ENCODE data around the gene SLC26A4. TPM values are rescaled to one million over a fixed set of nuclear protein-coding genes. Genes with fewer than 3 reads are reported as not detected.

Gene SLC26A4
- total and polyA plus RNA-seq, 4 donors: 0.28 to 8.7 (median 3.7) TPM

GRCh38 chr7:107712896-107713295 is 52.3 kb downstream of the SLC26A4 start:
- no peaks in the 10 kb centered on the region for H3K36me3 ChIP-seq (ENCODE audit: control insufficient read depth in 4 of 4, insufficient read depth in 4 of 4, low read length in 4 of 4)
- no peak overlapping the region for H3K9ac ChIP-seq (ENCODE audit: insufficient read depth in 1 of 2, low read length in 2 of 2)
- H3K4me3 ChIP-seq: no peak overlapping the region
- ATAC-seq (ENCODE audit: insufficient read depth, low FRiP score) (no peak), DNase-seq (no peak)
- TF ChIP-seq CTCF (IDR thresholded peaks at IDR 0.05; ENCODE audit: control extremely low read depth, extremely low read depth): no peak
- no peaks in the 10 kb centered on the region for H3K27me3 ChIP-seq (ENCODE audit: control insufficient read depth in 3 of 3, insufficient read depth in 3 of 3, low read length in 2 of 3)
- H3K27ac ChIP-seq (ENCODE audit: low read depth in 1 of 2, low read length in 1 of 2): no peak overlapping the region
- WGBS, 2 donors: 91 to 94% methylated on average over 1 of the region's 1 CpG
- H3K9me3 ChIP-seq (ENCODE audit: control insufficient read depth in 4 of 4, insufficient read depth in 3 of 4, low read length in 3 of 4): no peaks in the 10 kb centered on the region
- H3K4me1 ChIP-seq (ENCODE audit: control insufficient read depth in 5 of 5, insufficient read depth in 5 of 5, low read length in 5 of 5): no peaks in the 10 kb centered on the region

GRCh38 chr7:107715531-107715930 is 54.9 kb downstream of the SLC26A4 start:
- Histone ChIP-seq H3K27ac (ENCODE audit: low read depth in 1 of 2, low read length in 1 of 2) (no peak overlapping the region), H3K4me1 (ENCODE audit: control insufficient read depth in 5 of 5, insufficient read depth in 5 of 5, low read length in 5 of 5) (no peaks in the 10 kb centered on the region), H3K4me3 (no peak overlapping the region), H3K36me3 (ENCODE audit: control insufficient read depth in 4 of 4, insufficient read depth in 4 of 4, low read length in 4 of 4) (no peaks in the 10 kb centered on the region), H3K9ac (ENCODE audit: insufficient read depth in 1 of 2, low read length in 2 of 2) (no peak overlapping the region), H3K9me3 (ENCODE audit: control insufficient read depth in 4 of 4, insufficient read depth in 3 of 4, low read length in 3 of 4) (no peaks in the 10 kb centered on the region), H3K27me3 (ENCODE audit: control insufficient read depth in 3 of 3, insufficient read depth in 3 of 3, low read length in 2 of 3) (peaks cover 0 to 4% (median 0%) of the 10 kb centered on the region in 3 donors)
- WGBS, 2 donors: 87 to 94% methylated on average over 6 of the region's 6 CpGs
- TF ChIP-seq CTCF (IDR thresholded peaks at IDR 0.05; ENCODE audit: control extremely low read depth, extremely low read depth): no peak
- ATAC-seq (ENCODE audit: insufficient read depth, low FRiP score) (no peak), DNase-seq (no peak)

- DNase-seq (no peak), ATAC-seq (ENCODE audit: insufficient read depth, low FRiP score) (no peak)
- Histone ChIP-seq H3K9ac (ENCODE audit: insufficient read depth in 1 of 2, low read length in 2 of 2) (no peak overlapping the region), H3K27ac (ENCODE audit: low read depth in 1 of 2, low read length in 1 of 2) (no peak overlapping the region), H3K36me3 (ENCODE audit: control insufficient read depth in 4 of 4, insufficient read depth in 4 of 4, low read length in 4 of 4) (no peaks in the 10 kb centered on the region), H3K4me3 (no peak overlapping the region), H3K4me1 (ENCODE audit: control insufficient read depth in 5 of 5, insufficient read depth in 5 of 5, low read length in 5 of 5) (no peaks in the 10 kb centered on the region), H3K27me3 (ENCODE audit: control insufficient read depth in 3 of 3, insufficient read depth in 3 of 3, low read length in 2 of 3) (peaks cover 0 to 4% (median 0%) of the 10 kb centered on the region in 3 donors), H3K9me3 (ENCODE audit: control insufficient read depth in 4 of 4, insufficient read depth in 3 of 4, low read length in 3 of 4) (no peaks in the 10 kb centered on the region)
- no peak for TF ChIP-seq CTCF (IDR thresholded peaks at IDR 0.05; ENCODE audit: control extremely low read depth, extremely low read depth)
- WGBS, 2 donors: 83 to 86% methylated on average over 4 of the region's 4 CpGs
Observed at GRCh38 chr7:107718456-107719193, 58.0 kb downstream of the SLC26A4 start.
